Tongue (tissue), 2 donors: ENCODE data around the gene AGA. TPM values are rescaled to one million over a fixed set of nuclear protein-coding genes. Genes with fewer than 3 reads are reported as not detected.

Source experiments
- DNase-seq: peaks from one replicate; pipeline ENCODE4 v3.0.0-alpha.2; 2015
- total RNA-seq: library from RNA; depleted of rRNA; stranded (reverse); fragments of >200 nt; gene quantifications from one replicate; pipeline ENCODE4 v1.2.3, GENCODE V29; 2014

Gene AGA
- total RNA-seq, 1 donor from 2014 or later: 19.1 TPM

DNA sequence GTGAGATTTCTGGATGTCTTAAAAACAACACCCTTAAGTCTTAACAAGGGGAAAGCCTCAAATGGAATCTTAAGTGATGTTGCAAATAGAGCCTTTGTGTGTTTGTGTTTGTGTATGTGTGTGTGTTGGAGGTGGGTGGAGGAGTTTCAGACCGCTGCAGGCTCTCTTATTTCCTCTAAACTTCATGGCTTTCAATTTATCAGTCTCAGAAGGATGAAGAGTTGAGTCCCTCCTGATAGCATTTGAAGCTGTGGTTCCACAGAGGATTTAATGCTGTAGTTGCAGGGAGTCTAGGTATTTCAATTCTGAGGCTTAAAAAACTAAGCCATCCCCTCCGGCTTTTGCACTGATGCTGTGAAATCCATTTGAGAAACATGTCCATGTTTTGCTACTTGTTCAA lies 4.3 kb upstream of the AGA start:
- DNase-seq: peak; percentile 14

GRCh38 chr4:177444911-177445736 lies 2.9 kb upstream of the AGA start:
- DNase-seq: no peak

DNA sequence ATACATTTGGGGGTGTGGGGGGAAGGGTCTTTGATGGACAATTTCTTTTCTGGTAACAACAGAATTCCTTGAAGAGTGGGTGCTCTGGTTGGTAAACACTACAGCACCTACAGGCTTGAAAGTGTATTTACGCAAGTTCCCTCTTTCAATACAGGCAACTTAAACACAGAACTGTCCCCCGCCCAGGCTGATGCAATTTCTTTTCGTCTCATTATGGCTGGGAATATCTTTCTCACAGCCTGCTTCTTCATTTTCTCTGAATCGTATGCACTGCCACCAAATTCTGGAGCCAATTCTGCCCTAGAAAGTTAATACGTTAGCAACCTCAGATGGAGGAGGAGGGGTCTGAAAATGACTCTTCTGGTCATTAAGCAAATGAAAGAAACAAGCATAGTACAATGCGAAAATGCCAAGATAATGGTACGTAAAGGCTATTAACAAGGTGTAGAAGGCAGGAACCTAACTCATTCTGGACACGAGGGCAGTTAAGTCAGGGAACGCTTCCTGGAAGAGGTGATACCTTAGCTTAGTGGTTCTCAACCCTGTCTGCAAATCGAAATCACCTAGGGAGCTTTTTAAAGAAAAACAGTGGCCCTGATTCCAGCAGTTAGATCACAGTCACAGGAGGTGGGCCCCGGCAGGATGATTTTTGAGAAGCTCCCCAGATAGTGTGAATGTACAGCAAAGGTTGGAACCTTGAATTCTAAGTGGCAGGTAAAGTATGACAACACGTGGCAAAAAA lies 1.0 kb downstream of the AGA start:
- peak; percentile 21 for DNase-seq

DNA sequence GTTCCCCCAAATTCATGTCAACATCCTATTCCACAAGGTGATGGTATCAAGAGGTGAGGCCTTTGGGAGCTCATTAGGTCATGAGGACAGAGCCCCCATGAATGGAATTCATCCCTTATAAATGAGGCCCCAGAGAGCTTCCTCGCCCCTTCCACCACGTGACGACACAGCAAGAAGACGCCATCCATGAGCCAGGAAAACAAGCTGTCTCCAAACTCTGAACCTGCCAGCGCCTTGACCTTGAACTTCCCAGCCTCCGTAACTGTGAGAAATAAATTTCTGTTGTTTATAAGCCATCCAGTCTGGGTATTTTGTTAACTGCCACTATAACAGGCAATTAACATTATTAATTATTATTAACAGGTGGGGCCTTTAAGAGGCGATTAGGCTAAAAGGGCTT lies 5.8 kb downstream of the AGA start:
- no peak for DNase-seq

GRCh38 chr4:177434667-177435066 lies 7.6 kb downstream of the AGA start:
- DNase-seq: no peak

GRCh38 chr4:177427192-177427591 lies 15.0 kb downstream of the AGA start:
- DNase-seq: no peak

- DNase-seq: no peak
Observed at GRCh38 chr4:177419434-177419833, 22.8 kb downstream of the AGA start.

- DNase-seq: no peak
Observed at GRCh38 chr4:177413656-177414055, 28.6 kb downstream of the AGA start.

GRCh38 chr4:177413076-177413475 lies 29.2 kb downstream of the AGA start:
- no peak for DNase-seq

DNA sequence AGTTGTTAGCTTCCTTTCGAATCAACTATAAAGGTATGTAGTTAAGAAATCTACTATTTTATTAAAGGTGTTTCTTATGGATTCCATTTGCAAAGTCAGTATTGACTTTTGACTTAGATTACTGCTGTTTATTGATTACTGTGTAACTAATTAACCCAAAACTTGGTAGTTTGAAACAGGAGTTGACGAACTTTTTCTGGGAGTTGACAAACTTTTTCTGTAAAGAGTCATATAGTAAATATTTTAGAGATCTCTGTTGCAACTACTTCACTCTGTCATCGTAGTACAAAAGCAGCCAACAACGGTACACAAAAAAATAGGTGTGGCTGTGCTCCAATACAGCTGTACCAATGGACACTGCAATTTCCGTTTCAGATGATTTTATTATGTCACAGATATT lies 30.2 kb downstream of the AGA start:
- DNase-seq: no peak

- DNase-seq: no peak
Observed at GRCh38 chr4:177410566-177410965, 31.7 kb downstream of the AGA start.

DNA sequence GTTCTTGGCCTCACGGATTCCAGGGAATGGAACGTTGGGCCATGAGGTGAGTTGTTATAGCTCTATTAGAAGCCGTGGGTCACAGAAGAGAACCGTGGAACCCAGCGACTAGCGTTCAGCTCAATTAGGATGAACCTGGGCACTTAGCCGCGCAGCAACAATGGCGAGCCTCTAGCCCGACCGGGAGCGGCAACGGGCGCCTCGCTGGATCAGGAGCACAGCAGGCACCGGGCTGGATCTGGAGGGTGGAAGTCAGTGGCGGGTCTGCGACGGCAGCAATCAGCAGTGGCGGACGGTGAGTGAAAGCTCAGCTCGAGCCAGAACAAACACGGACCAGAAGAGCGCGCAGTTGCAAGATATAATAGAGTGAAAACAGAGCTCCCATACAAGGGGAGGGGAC lies 34.2 kb downstream of the AGA start:
- no peak for DNase-seq

GRCh38 chr4:177405508-177405907 lies 36.7 kb downstream of the AGA start:
- no peak for DNase-seq

- no peak for DNase-seq
Observed at GRCh38 chr4:177404986-177405385, 37.3 kb downstream of the AGA start.

GRCh38 chr4:177404342-177404741 lies 37.9 kb downstream of the AGA start:
- DNase-seq: no peak

DNA sequence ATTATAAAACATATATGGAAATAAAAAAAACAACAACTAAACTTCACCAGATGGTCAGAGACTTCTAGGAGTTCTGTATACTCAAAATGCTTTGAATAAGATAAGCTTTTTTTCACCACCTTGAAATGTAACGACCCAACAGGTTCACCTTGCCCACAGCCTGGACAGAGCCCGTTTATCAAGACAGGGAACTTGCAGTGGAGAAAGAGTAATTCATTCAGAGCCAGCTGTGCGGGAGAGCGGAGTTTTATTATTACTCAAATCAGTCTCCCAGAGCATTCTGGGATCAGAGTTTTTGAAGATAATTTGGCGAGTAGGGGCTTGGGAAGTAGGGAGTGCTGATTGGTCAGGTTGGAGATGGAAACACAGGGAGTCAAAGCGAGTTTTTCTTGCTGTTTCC lies 38.5 kb downstream of the AGA start:
- DNase-seq: no peak

- no peak for DNase-seq
Observed at GRCh38 chr4:177401658-177402273, 40.5 kb downstream of the AGA start.

- DNase-seq: no peak
Observed at GRCh38 chr4:177400030-177400429, 42.2 kb downstream of the AGA start.

- no peak for DNase-seq
Observed at GRCh38 chr4:177396352-177396751, 45.9 kb downstream of the AGA start.

DNA sequence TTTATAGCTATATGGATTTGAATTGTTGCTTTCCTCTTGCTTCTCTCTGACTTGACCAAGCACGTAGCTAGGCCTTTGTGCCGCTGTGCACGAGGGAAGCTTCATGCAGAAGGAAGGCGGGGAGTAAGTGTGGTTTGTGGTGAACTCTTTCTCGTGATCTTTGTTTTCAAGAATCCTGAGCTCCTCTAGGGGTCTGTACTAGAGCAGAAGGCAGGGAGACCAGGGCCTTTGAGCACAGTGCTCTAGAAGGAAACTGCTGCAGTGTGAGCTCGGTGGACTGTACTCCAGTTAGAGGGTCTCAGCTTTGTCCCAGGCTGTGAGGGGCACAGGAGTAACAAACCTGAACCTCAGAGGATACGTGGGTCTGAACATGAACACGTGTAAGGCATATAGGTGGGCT lies 49.0 kb downstream of the AGA start:
- no peak for DNase-seq

- peak; percentile 5 for DNase-seq
Observed at GRCh38 chr4:177391953-177392352, 50.3 kb downstream of the AGA start.

GRCh38 chr4:177391287-177391686 lies 51.0 kb downstream of the AGA start:
- no peak for DNase-seq

DNA sequence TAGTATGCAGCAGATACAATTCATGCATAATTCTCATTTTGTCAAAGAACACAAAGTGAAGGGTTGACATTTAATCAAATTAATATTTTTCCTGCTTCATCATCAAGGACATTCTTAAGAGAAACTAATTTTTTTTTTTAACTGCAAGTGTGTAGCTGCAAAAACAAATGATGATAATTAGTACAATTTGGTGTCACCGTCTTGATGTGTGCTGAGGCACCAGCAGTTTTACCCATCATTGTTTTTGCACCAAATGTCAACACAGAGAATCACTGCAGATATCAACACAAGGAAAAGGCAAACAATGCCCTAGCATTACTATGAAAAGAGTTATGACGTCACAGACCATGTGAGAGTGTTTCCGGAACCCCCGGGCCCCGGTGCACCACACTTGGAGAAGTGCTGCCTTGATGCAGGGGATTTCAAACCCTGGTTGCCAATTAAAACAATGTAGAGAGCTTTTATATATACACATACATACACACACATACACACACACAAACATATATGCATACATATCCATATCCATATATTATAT lies 55.9 kb downstream of the AGA start:
- DNase-seq: no peak
